ENCODE results near the gene PM20D1. TPM values are rescaled to one million over a fixed set of nuclear protein-coding genes. Genes with fewer than 3 reads are reported as not detected.

Gene PM20D1
- total and polyA plus RNA-seq, 10 of the 15 experiments (the other 5 are each of a cell fraction or from before 2014, with no cell fraction given) = not detected

- Histone ChIP-seq H3K79me2 (ENCODE audit: control insufficient read depth, insufficient read depth, low read length) (no peaks in the 10 kb centered on the region), H3K36me3 (ENCODE audit: control insufficient read depth in 2 of 2, insufficient read depth in 2 of 2, low read length in 1 of 2) (no peaks in the 10 kb centered on the region), H2AFZ (ENCODE audit: control insufficient read depth, low read depth, low read length) (no peak overlapping the region), H3K4me1 (ENCODE audit: control insufficient read depth, insufficient read depth, low read length) (peaks cover 6% of the 10 kb centered on the region), H3K27ac (ENCODE audit: control insufficient read depth, insufficient read depth) (no peak overlapping the region), H3K27me3 (replicated peaks in 1 of 2; ENCODE audit: control insufficient read depth in 2 of 2, insufficient read depth in 2 of 2, low read length in 1 of 2) (peaks cover 2 to 10% of the 10 kb centered on the region in 2 experiments; a peak in 2 of 4 replicates), H4K20me1 (ENCODE audit: control insufficient read depth, insufficient read depth) (no peaks in the 10 kb centered on the region), H3K4me2 (ENCODE audit: control insufficient read depth, insufficient read depth) (no peak overlapping the region; the same call in 1 of the 2 replicates), H3K4me3 (no peak overlapping the region), H3K9ac (ENCODE audit: control insufficient read depth, insufficient read depth, low read length) (no peak overlapping the region), H3K9me3 (replicated peaks; ENCODE audit: control insufficient read depth, insufficient read depth, low read length) (no peaks in the 10 kb centered on the region)
- intact Hi-C loops (cut with micrococcal nuclease; ENCODE audit: unreplicated experiment) = loop anchor here (5.0 kb wide), 2 partner anchors 51 to 106 kb away; no protein-coding TSS in a partner anchor
- POLR2A ChIA-PET = interaction anchor here (0.9 to 1.8 kb wide), 4 partner anchors 15 to 62 kb away, joined by 3 to 7 read pairs (median 3); no protein-coding TSS in a partner anchor
- DNase-seq (ENCODE audit: low read depth, low spot score) = no peak
- no peak for ATAC-seq
- CTCF ChIA-PET = interaction anchor here (0.6 to 2.4 kb wide), 7 partner anchors 19 to 220 kb away, joined by 4 to 13 read pairs (median 4); no protein-coding TSS in a partner anchor
- SMC1A ChIA-PET (ENCODE audit: uncharacterized antibody, unreplicated experiment) = interaction anchor here (0.9 to 2.6 kb wide), 7 partner anchors 18 to 166 kb away, joined by 3 to 12 read pairs (median 4); no protein-coding TSS in a partner anchor
- RAD21 ChIA-PET (ENCODE audit: unreplicated experiment) = interaction anchor here (0.8 to 1.8 kb wide), 4 partner anchors 20 to 166 kb away, joined by 3 to 5 read pairs (median 4); partner anchors contain the start of gene NUCKS1
- no peak for FAIRE-seq
- WGBS (ENCODE audit: insufficient coverage, insufficient replicate concordance, low lambda C conversion rate, missing lambda C conversion rate) = 46% methylated on average over 5 of the region's 5 CpGs
- BruUV-seq (replicated peaks) = no TSS peak
- TF ChIP-seq RAD21 (IDR thresholded peaks at IDR 0.05; ENCODE audit: insufficient read depth, low read depth, low read length) (no peak), BMI1 (IDR thresholded peaks at IDR 0.05; ENCODE audit: borderline replicate concordance) (no peak)
- in situ Hi-C loops (cut with MboI) = no loop called here
Observed at GRCh38 chr1:205811660-205812059, 38.3 kb downstream of the PM20D1 start.

DNA sequence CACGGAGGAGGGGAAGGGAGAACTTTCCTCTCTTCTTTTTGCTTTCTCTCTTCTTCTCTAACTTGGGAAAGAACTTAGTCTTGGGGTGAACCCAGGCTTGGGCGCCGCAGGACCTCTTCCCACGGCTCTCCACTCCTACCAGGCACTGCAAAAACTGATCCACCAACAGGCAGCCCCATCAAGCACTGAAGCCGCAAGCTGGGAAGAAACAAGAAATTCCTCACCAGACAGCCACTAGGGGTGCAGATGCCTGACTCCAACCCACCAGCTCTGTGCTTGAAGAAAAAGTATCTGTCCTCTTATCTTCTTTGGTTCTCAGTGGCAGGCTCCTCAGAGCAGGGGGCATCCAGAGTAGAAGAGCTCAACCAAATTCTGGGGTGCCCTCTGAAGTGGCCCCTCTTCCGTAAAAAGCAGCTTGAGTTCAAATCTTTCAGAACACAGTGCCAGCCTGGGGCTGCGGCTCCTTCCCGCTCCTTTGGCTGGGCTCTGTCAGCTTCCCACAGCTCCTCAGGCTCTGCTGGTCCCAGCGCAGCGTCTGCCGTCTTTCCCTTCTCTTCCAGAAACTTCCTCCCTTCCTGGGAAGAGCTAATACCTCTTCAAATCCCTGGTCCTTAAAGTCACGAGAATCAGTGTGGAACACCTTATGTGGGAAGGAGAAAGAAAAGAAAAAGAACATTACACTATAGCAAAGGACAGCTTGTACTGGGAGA is 39.3 kb downstream of the PM20D1 start:
- no peak for DNase-seq (ENCODE audit: low read depth, low spot score)
- intact Hi-C loops (cut with micrococcal nuclease; ENCODE audit: unreplicated experiment) = loop anchor here (5.0 kb wide), 2 partner anchors 52 to 107 kb away; no protein-coding TSS in a partner anchor
- 89% methylated on average over 11 of the region's 12 CpGs for WGBS (ENCODE audit: insufficient coverage, insufficient replicate concordance, low lambda C conversion rate, missing lambda C conversion rate)
- H3K27ac ChIP-seq (ENCODE audit: control insufficient read depth, insufficient read depth) = no peak overlapping the region
- no peak overlapping the region for H3K4me2 ChIP-seq (ENCODE audit: control insufficient read depth, insufficient read depth)
- H2AFZ ChIP-seq (ENCODE audit: control insufficient read depth, low read depth, low read length) = no peak overlapping the region
- ChIA-PET SMC1A (ENCODE audit: uncharacterized antibody, unreplicated experiment) (interaction anchor here (1.1 to 2.6 kb wide), 7 partner anchors 17 to 153 kb away, joined by 3 to 12 read pairs (median 4); no protein-coding TSS in a partner anchor), CTCF (interaction anchor here (0.6 to 2.4 kb wide), 6 partner anchors 11 to 219 kb away, joined by 3 to 13 read pairs (median 4); no protein-coding TSS in a partner anchor), RAD21 (ENCODE audit: unreplicated experiment) (interaction anchor here (1.2 to 1.8 kb wide), 4 partner anchors 36 to 152 kb away, joined by 3 to 5 read pairs (median 4); partner anchors contain the start of gene NUCKS1), POLR2A (interaction anchor here (0.5 kb wide), 1 partner anchor 1296 kb away, joined by 4 read pairs; no protein-coding TSS in a partner anchor)
- no peak for ATAC-seq
- no peak for FAIRE-seq
- H3K27me3 ChIP-seq (replicated peaks in 1 of 2; ENCODE audit: control insufficient read depth in 2 of 2, insufficient read depth in 2 of 2, low read length in 1 of 2) = peaks cover 2 to 10% of the 10 kb centered on the region in 2 experiments; a peak in 2 of 4 replicates
- no peak overlapping the region for H3K4me3 ChIP-seq
- H4K20me1 ChIP-seq (ENCODE audit: control insufficient read depth, insufficient read depth) = no peaks in the 10 kb centered on the region
- no peaks in the 10 kb centered on the region for H3K36me3 ChIP-seq (ENCODE audit: control insufficient read depth in 2 of 2, insufficient read depth in 2 of 2, low read length in 1 of 2)
- no peaks in the 10 kb centered on the region for H3K79me2 ChIP-seq (ENCODE audit: control insufficient read depth, insufficient read depth, low read length)
- peaks cover 6% of the 10 kb centered on the region for H3K4me1 ChIP-seq (ENCODE audit: control insufficient read depth, insufficient read depth, low read length)
- H3K9me3 ChIP-seq (replicated peaks; ENCODE audit: control insufficient read depth, insufficient read depth, low read length) = no peaks in the 10 kb centered on the region
- no TSS peak for BruUV-seq (replicated peaks)
- in situ Hi-C loops (cut with MboI) = no loop called here
- TF ChIP-seq ESRRA (IDR thresholded peaks at IDR 0.05; ENCODE audit: low read length) = no peak
- TF ChIP-seq REST (IDR thresholded peaks at IDR 0.05; ENCODE audit: low read depth, low read length) = no peak
- TF ChIP-seq CTCF (IDR thresholded peaks at IDR 0.05 in 2 of 3, conservative IDR thresholded peaks at IDR 0.05 in 1 of 3; ENCODE audit: control insufficient read depth in 2 of 3, extremely low read depth in 1 of 3, insufficient read depth in 1 of 3, low read depth in 3 of 3, low read length in 3 of 3) = peak in 2 of 3 experiments; percentile 20 to 24; a peak in 2 of 6 replicates
- no peak overlapping the region for H3K9ac ChIP-seq (ENCODE audit: control insufficient read depth, insufficient read depth, low read length)
